Psoas muscle (tissue), 8 donors: ENCODE measurements around the gene CYLC1. TPM values are rescaled to one million over a fixed set of nuclear protein-coding genes. Genes with fewer than 3 reads are reported as not detected.

Experiments used
- ATAC-seq, 4 donors: fragments of 200-7000 bp; cut with Tn5 transposase; one replicate each; pipeline ENCODE4 v1.9.1; 2020; ENCODE audit warnings: moderate library complexity in 3 of 4, mild to moderate bottlenecking in 2 of 4
- DNase-seq, 2 donors: peaks; one replicate each; pipeline ENCODE4 v3.0.0-alpha.2; 2020
- H3K27ac ChIP-seq: fragments of 200-600 bp; one replicate; pipeline ENCODE4 v1.8.0; 2022
- H3K27me3 ChIP-seq, 3 donors: fragments of 200-600 bp in 1 of 3; one replicate each; pipeline versions ENCODE4 v1.6.1 to v1.8.0; 2013 to 2022; ENCODE audit warnings: low read length in 2 of 3, mild to moderate bottlenecking in 2 of 3, moderate library complexity in 1 of 3; ENCODE audit not compliant: insufficient read depth in 3 of 3
- H3K36me3 ChIP-seq, 2 donors: fragments of 200-600 bp in 1 of 2; one replicate each; pipeline versions ENCODE4 v1.6.1 to v1.8.0; 2013 to 2022; ENCODE audit warnings: low read depth in 1 of 2, mild to moderate bottlenecking in 1 of 2, moderate library complexity in 1 of 2; ENCODE audit not compliant: insufficient read depth in 1 of 2
- H3K4me1 ChIP-seq: fragments of 200-600 bp; one replicate; pipeline ENCODE4 v1.8.0; 2022
- H3K4me3 ChIP-seq: fragments of 200-600 bp; one replicate; pipeline ENCODE4 v1.8.0; 2022; ENCODE audit warnings: mild to moderate bottlenecking
- H3K9me3 ChIP-seq: fragments of 200-600 bp; one replicate; pipeline ENCODE4 v1.8.0; 2022
- CTCF ChIP-seq: fragments of 200-600 bp; IDR thresholded peaks from one replicate; pipeline ENCODE4 v1.8.0; 2022; ENCODE audit warnings: antibody characterized with exemption
- WGBS, 3 donors: extraction: QIAGEN DNeasy Blood & Tissue Kit; methylation state at CpG; one replicate each; pipeline versions ENCODE4 v1.1.6 to v1.1.7; 2013; 5-methylcytosine and 5-hydroxymethylcytosine counted together
- intact Hi-C, 2 donors: fragments of 100-400 bp; cut with DNase I; formaldehyde crosslinking; loops; one replicate each; pipeline versions ENCODE4 v1.11.0 to v1.14.2; 2022
- polyA plus RNA-seq, 3 donors: library from polyadenylated mRNA; stranded (reverse); fragments of 200-250 nt; gene quantifications; one replicate each; pipeline ENCODE4 v1.2.3, GENCODE V29; 2013
- total RNA-seq, 4 donors: library from RNA; stranded (reverse); fragmentation: NEBNext Ultra II Directional in 2 of 4; extraction: Animal tissue kit (Norgen Biotek cat#: 25700) in 2 of 4; gene quantifications; one replicate each; pipeline versions ENCODE4 v1.2.1 to v1.2.4, GENCODE V29; 2021 to 2023
- donor health status: healthy with polysubstance abuse.
- donor health status: DM: no; HTN: no; CAD: no; lungs with moderate emphysema.
- donor health status: Bipolar disorder and iron deficiency.
- donor health status: healthy.
- donor health status: DM: yes; HTN: yes; CAD: no.
- donor health status: DM: no; HTN: no; CAD: no.
- donor health status: DM: no; HTN: no; CAD: no.
- donor health status: DM: yes; HTN: yes; CAD: no.

The CYLC1 gene
- total and polyA plus RNA-seq, 7 donors, result not detected

- Histone ChIP-seq H3K27me3 (no peaks in the 10 kb centered on the region), H3K27ac (no peak overlapping the region), H3K4me3 (no peak overlapping the region), H3K4me1 (no peaks in the 10 kb centered on the region), H3K9me3 (no peaks in the 10 kb centered on the region), H3K36me3 (no peaks in the 10 kb centered on the region)
- ATAC-seq (no peak), DNase-seq (no peak)
- intact Hi-C loops, result no loop called here
- 87 to 95% (median 91%) methylated on average over 5 of the region's 5 CpGs for WGBS, 3 donors
- TF ChIP-seq CTCF, result no peak
These were observed 13.6 kb upstream of the CYLC1 start for GRCh38 chrX:83847339-83847738.

DNA sequence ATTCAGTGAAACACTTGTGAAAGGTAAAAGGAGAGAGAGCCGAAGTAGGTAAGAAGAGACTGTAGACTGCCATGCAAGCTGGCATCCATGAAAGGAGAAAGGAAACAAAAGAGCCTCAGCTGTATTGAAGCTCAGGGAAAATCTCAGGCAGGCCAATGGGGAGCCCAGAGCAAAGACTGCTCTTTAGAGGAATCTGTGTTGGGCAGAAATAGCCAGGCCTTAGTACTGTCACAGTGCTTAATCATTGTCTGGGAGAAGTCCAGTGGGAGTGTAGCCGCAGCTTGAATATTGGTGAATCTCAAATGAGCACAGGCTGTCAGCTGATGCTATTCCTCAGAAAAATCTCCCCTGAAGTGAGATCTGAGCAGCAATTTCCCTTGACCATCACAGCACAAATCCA, 27.6 kb downstream of the CYLC1 start:
- no peak for ATAC-seq
- WGBS, 3 donors, result 79 to 91% (median 86%) methylated on average over 2 of the region's 2 CpGs

GRCh38 chrX:83892433-83892832, 31.5 kb downstream of the CYLC1 start:
- Histone ChIP-seq H3K4me3 (no peak overlapping the region), H3K27ac (no peak overlapping the region), H3K27me3 (no peaks in the 10 kb centered on the region), H3K36me3 (no peaks in the 10 kb centered on the region), H3K9me3 (no peaks in the 10 kb centered on the region), H3K4me1 (no peaks in the 10 kb centered on the region)
- 75 to 86% (median 82%) methylated on average over 12 of the region's 12 CpGs for WGBS, 3 donors
- no peak for TF ChIP-seq CTCF
- intact Hi-C loops, result no loop called here
- ATAC-seq (no peak), DNase-seq (no peak)

More for the DNA sequence above, 27.6 kb downstream of the CYLC1 start:
- Histone ChIP-seq H3K27ac (no peak overlapping the region), H3K9me3 (no peaks in the 10 kb centered on the region), H3K4me3 (no peak overlapping the region), H3K27me3 (no peaks in the 10 kb centered on the region), H3K36me3 (no peaks in the 10 kb centered on the region), H3K4me1 (no peaks in the 10 kb centered on the region)
- no peak for TF ChIP-seq CTCF
- DNase-seq, result no peak
- intact Hi-C loops, result no loop called here

- no peak overlapping the region for H3K27ac ChIP-seq
- H3K36me3 ChIP-seq, result no peaks in the 10 kb centered on the region
- WGBS, 3 donors, result 95% methylated on average over 3 of the region's 3 CpGs
- H3K4me1 ChIP-seq, result no peaks in the 10 kb centered on the region
- no peaks in the 10 kb centered on the region for H3K27me3 ChIP-seq
- no peaks in the 10 kb centered on the region for H3K9me3 ChIP-seq
- intact Hi-C loops, result no loop called here
- TF ChIP-seq CTCF, result no peak
- H3K4me3 ChIP-seq, result no peak overlapping the region
- ATAC-seq (no peak), DNase-seq (no peak)
These were observed 46.0 kb downstream of the CYLC1 start for GRCh38 chrX:83906921-83907320.

DNA sequence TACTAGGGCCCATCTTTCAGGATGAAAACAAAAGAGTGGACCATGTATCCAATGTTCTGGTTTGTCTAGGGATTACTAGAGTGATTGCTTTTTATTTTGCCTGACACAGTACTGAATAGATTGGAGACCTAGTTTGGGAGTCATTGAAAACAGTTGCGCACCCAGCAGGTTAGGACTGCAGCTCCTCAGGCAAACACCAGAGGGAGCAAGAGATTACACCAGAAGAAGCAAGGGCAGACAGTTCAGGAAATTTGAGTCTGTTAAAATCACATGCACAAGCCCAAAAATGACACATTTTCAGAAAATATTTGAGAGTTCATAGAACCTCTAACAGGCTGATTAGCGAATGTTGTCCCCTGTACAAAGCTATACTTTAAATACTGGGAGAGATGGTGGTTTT, 55.6 kb downstream of the CYLC1 start:
- no peak for TF ChIP-seq CTCF
- DNase-seq (no peak), ATAC-seq (no peak)
- intact Hi-C loops, result no loop called here
- Histone ChIP-seq H3K27me3 (no peaks in the 10 kb centered on the region), H3K27ac (no peak overlapping the region), H3K4me1 (no peaks in the 10 kb centered on the region), H3K36me3 (no peaks in the 10 kb centered on the region), H3K9me3 (no peaks in the 10 kb centered on the region), H3K4me3 (no peak overlapping the region)
- whole genome bisulfite sequencing, 3 donors, result 23 to 40% (median 28%) methylated on average over 2 of the region's 2 CpGs
